HUES6 (cell line): ENCODE measurements around the gene PTPRA.

Experiments
- H3K27ac ChIP-seq: 2 replicates; pipeline ENCODE4 v1.7.0; 2013; ENCODE audit warnings: low read depth, mild to moderate bottlenecking, low read length, inconsistent platforms
- H3K27me3 ChIP-seq: 2 replicates; pipeline ENCODE4 v1.6.1; 2013; ENCODE audit warnings: low read length; ENCODE audit not compliant: control insufficient read depth, insufficient read depth
- H3K36me3 ChIP-seq: 2 replicates; pipeline ENCODE4 v1.6.1; 2013; ENCODE audit warnings: low read length; ENCODE audit not compliant: control insufficient read depth, insufficient read depth
- H3K4me1 ChIP-seq: 2 replicates; pipeline ENCODE4 v1.6.1; 2013; ENCODE audit warnings: low read length; ENCODE audit not compliant: control insufficient read depth, insufficient read depth
- H3K4me3 ChIP-seq: 2 replicates; pipeline ENCODE4 v1.5.1; 2013; ENCODE audit warnings: low read depth, low read length
- H3K9ac ChIP-seq: one replicate; pipeline ENCODE4 v1.6.1; 2013; ENCODE audit warnings: mild to moderate bottlenecking, low read length
- H3K9me3 ChIP-seq: 2 replicates; pipeline ENCODE4 v1.6.1; 2013; ENCODE audit warnings: low read depth, low read length; ENCODE audit not compliant: control insufficient read depth, insufficient read depth

The PTPRA gene

GRCh38 chr20:2907519-2907918, 34.2 kb downstream of the PTPRA start:
- Histone ChIP-seq H3K4me1 (no peaks in the 10 kb centered on the region), H3K36me3 (no peaks in the 10 kb centered on the region), H3K9me3 (peaks cover 8% of the 10 kb centered on the region)

DNA sequence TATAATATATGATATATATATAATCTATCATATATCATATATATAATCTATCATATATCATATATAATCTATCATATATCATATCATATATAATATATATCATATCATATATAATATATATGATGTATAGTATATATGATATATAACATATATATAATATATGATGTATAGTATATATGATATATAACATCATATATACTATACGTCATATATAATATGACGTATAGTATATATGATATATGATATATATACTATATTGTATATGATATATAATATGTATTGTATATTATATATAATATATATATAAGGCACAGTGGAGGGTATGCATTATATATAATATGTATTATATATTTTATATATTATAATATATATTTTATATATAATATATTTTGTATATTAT, 36.7 kb downstream of the PTPRA start:
- Histone ChIP-seq H3K36me3 (no peaks in the 10 kb centered on the region), H3K27me3 (no peaks in the 10 kb centered on the region), H3K4me3 (no peak overlapping the region), H3K9me3 (peaks cover 1% of the 10 kb centered on the region), H3K9ac (no peak overlapping the region), H3K27ac (no peak overlapping the region), H3K4me1 (no peaks in the 10 kb centered on the region)

More at GRCh38 chr20:2907519-2907918, 34.2 kb downstream of the PTPRA start:
- Histone ChIP-seq H3K27me3 (no peaks in the 10 kb centered on the region), H3K4me3 (no peak overlapping the region), H3K27ac (no peak overlapping the region), H3K9ac (no peak overlapping the region)

DNA sequence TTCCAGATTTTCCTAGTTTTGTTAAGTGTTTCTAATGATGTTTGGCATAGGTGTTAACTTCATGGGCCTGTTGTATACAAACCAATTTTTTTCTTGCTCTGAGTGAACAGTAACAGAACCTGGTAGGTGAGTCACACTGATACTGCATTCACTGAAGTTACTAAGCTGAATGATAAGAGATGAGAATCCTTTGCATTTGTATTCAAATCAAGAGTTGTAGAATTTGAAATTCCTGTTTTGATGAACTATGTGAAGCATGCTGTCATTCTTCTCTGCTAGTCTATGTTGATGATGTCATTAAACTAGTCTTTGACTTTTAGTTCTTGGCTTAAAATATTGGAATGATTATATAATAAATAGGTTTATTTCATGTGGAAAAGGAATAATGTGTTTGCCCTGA, 37.9 kb downstream of the PTPRA start:
- no peak overlapping the region for H3K27ac ChIP-seq
- H3K27me3 ChIP-seq = no peaks in the 10 kb centered on the region
- no peaks in the 10 kb centered on the region for H3K9me3 ChIP-seq
- no peaks in the 10 kb centered on the region for H3K36me3 ChIP-seq
- H3K4me1 ChIP-seq = no peaks in the 10 kb centered on the region
- no peak overlapping the region for H3K4me3 ChIP-seq
- H3K9ac ChIP-seq = no peak overlapping the region

GRCh38 chr20:2914160-2914559, 40.9 kb downstream of the PTPRA start:
- Histone ChIP-seq H3K9ac (no peak overlapping the region), H3K27me3 (no peaks in the 10 kb centered on the region), H3K4me3 (no peak overlapping the region), H3K36me3 (no peaks in the 10 kb centered on the region), H3K9me3 (no peaks in the 10 kb centered on the region), H3K4me1 (peaks cover 14% of the 10 kb centered on the region), H3K27ac (no peak overlapping the region)

DNA sequence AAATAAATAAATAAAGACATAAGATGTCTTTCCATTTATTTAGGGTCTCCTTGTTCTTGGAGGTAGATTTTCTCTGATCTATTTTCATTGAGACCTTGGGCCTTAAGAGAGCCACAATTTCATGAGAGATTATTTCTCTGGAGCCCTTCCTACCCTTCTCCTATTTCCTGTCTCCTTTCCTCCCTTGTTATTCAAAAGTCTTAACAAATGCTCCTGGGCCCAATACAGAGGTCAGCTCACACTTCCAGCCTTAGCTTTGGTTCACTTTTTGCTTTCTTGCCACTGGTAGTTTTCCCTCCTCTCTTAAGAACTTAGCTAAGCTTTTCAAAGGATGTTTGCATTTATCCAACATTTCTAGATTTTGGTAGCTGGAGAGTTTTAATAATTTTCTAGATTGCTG, 44.0 kb downstream of the PTPRA start:
- no peaks in the 10 kb centered on the region for H3K9me3 ChIP-seq
- peaks cover 36% of the 10 kb centered on the region for H3K4me1 ChIP-seq
- H3K36me3 ChIP-seq = no peaks in the 10 kb centered on the region
- peak overlapping the region; percentile 49; the same call in 1 of the 2 replicates for H3K27ac ChIP-seq
- no peak overlapping the region for H3K4me3 ChIP-seq
- H3K9ac ChIP-seq = no peak overlapping the region
- no peaks in the 10 kb centered on the region for H3K27me3 ChIP-seq

DNA sequence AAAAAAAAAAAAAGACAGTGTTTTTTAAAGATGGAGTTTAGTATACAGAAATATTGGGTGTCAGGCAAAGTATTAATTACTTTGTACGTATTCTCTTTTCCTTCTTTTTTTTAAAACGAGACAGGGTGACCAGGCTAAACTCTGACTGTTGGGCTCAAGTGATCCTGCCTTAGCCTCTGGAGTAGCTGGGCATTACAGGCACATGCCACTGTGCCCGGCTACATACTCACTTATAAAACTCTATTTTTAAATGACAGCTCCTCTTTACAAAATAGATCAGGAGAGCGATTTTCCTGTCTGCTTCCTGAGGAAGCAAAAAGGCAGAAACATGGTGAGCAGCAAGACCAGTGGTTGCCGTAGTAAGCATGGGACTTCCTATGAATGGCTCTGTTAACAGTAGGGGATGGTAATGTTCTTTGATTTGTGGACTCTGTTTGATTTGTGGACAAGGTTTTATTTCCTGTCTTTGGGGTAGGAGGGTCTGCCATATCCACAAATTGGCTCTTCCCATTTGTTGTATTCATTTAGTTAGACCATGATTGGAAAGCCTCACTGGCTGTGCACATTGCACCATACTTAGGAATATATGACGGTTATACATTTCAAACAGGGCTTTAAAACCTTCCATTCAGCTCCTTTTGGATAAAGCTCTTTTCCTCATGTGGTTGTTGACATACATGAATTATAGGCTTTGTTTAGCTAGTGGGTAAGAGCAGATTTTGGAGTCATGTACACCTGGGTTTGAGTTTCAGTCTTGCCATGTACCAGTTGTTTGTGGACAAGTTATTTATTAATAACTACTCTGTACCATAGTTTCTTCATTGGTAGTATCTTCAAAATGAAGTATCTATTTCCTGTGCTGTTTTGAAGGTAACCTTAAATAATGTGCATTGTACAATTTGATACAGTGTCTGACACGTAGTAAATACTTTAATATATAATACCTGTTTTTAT, 45.1 kb downstream of the PTPRA start:
- no peaks in the 10 kb centered on the region for H3K27me3 ChIP-seq
- H3K9me3 ChIP-seq = no peaks in the 10 kb centered on the region
- no peak overlapping the region for H3K27ac ChIP-seq
- peaks cover 36% of the 10 kb centered on the region for H3K4me1 ChIP-seq
- H3K4me3 ChIP-seq = no peak overlapping the region
- no peak overlapping the region for H3K9ac ChIP-seq
- no peaks in the 10 kb centered on the region for H3K36me3 ChIP-seq

- H3K4me1 ChIP-seq = peaks cover 36% of the 10 kb centered on the region
- H3K27ac ChIP-seq = no peak overlapping the region; the same call in 1 of the 2 replicates
Measured at GRCh38 chr20:2919518-2920245, 46.4 kb downstream of the PTPRA start.

GRCh38 chr20:2920473-2920872, 47.2 kb downstream of the PTPRA start:
- H3K27ac ChIP-seq = no peak overlapping the region; the same call in 1 of the 2 replicates
- peaks cover 36% of the 10 kb centered on the region for H3K4me1 ChIP-seq
- no peak overlapping the region for H3K4me3 ChIP-seq
- H3K36me3 ChIP-seq = peaks cover 15% of the 10 kb centered on the region
- no peak overlapping the region for H3K9ac ChIP-seq
- no peaks in the 10 kb centered on the region for H3K9me3 ChIP-seq
- H3K27me3 ChIP-seq = no peaks in the 10 kb centered on the region

More at GRCh38 chr20:2919518-2920245, 46.4 kb downstream of the PTPRA start:
- Histone ChIP-seq H3K4me3 (no peak overlapping the region), H3K36me3 (peaks cover 8% of the 10 kb centered on the region), H3K27me3 (no peaks in the 10 kb centered on the region), H3K9ac (no peak overlapping the region), H3K9me3 (no peaks in the 10 kb centered on the region)

- Histone ChIP-seq H3K9ac (no peak overlapping the region), H3K36me3 (peaks cover 15% of the 10 kb centered on the region)
Measured at GRCh38 chr20:2921506-2921905, 48.2 kb downstream of the PTPRA start.

GRCh38 chr20:2922957-2923356, 49.7 kb downstream of the PTPRA start:
- Histone ChIP-seq H3K27ac (no peak overlapping the region), H3K4me1 (peaks cover 29% of the 10 kb centered on the region)

More at GRCh38 chr20:2921506-2921905, 48.2 kb downstream of the PTPRA start:
- Histone ChIP-seq H3K27me3 (no peaks in the 10 kb centered on the region), H3K4me1 (peaks cover 36% of the 10 kb centered on the region), H3K9me3 (no peaks in the 10 kb centered on the region), H3K27ac (no peak overlapping the region), H3K4me3 (no peak overlapping the region)

GRCh38 chr20:2930538-2930937, 57.3 kb downstream of the PTPRA start:
- Histone ChIP-seq H3K9ac (no peak overlapping the region), H3K9me3 (no peaks in the 10 kb centered on the region), H3K4me1 (no peaks in the 10 kb centered on the region), H3K27ac (no peak overlapping the region), H3K36me3 (no peaks in the 10 kb centered on the region), H3K4me3 (no peak overlapping the region), H3K27me3 (no peaks in the 10 kb centered on the region)

More at GRCh38 chr20:2922957-2923356, 49.7 kb downstream of the PTPRA start:
- no peaks in the 10 kb centered on the region for H3K27me3 ChIP-seq
- no peak overlapping the region for H3K4me3 ChIP-seq
- peaks cover 15% of the 10 kb centered on the region for H3K36me3 ChIP-seq
- no peaks in the 10 kb centered on the region for H3K9me3 ChIP-seq
- no peak overlapping the region for H3K9ac ChIP-seq
